HG02973 (cell line): ENCODE results near the gene MAP7D1.
"Not testable (repeated sequence)": the region's sequence is repeated elsewhere in the genome, so short reads cannot be mapped to it uniquely, and the experiment has no call there.

Experiments used
- ATAC-seq: cut with Tn5 transposase; IDR thresholded peaks from one replicate; pipeline ENCODE4 v1.9.1; 2021; ENCODE audit warnings: moderate library complexity; ENCODE audit not compliant: unreplicated experiment

Gene MAP7D1

GRCh38 chr1:36230279-36230678 lies 74.3 kb downstream of the MAP7D1 start:
- ATAC-seq: not testable (repeated sequence)
